Hematopoietic multipotent progenitor cell treated with erythropoietin and hydrocortisone succinate and interleukin-3 and kit ligand, for 17 days (in vitro differentiated cells): ENCODE results near the gene C1orf116.

Source experiments
- DNase-seq: peaks from one replicate; pipeline ENCODE4 v3.0.0-alpha.2; 2015; ENCODE audit warnings: low spot score

The C1orf116 gene

GRCh38 chr1:206987873-206988272 lies 44.7 kb downstream of the C1orf116 start:
- no peak for DNase-seq

DNA sequence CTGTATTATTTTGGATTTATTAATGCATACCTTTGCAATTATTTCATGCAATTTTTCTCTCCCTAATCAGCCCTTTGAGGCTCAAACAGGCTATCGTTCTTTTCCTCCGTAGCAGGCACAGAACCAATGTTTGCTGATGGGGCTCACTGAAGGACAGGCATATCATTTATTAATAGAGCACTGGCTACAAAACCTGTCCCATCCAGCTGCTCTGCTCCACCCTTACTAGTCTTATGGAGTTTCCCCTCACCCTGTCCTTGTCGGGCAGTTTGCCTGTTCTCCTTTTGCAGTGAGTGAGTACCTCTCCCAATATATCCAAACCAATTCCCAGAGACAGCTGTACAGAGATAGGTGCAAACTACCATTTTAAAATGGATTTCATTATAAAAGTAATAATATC lies 45.7 kb downstream of the C1orf116 start:
- no peak for DNase-seq

DNA sequence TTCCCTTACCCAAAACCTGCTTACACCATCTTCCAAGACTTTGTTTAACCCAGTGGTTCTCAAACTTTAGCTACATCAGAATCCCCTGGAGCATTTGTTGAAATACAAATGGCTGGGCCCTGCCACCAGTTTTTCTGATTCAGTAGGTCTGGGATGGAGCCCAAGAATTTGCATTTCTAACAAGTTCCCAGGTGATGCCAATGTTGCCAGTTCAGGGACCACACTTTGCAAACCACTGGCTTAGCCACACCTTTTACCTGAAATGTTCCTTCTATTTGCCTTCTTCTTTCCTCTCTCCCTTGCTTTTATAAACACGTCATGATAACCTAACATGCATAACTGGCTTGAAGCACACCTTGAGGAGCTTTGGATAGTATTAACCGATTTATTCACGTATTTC lies 46.2 kb downstream of the C1orf116 start:
- no peak for DNase-seq

DNA sequence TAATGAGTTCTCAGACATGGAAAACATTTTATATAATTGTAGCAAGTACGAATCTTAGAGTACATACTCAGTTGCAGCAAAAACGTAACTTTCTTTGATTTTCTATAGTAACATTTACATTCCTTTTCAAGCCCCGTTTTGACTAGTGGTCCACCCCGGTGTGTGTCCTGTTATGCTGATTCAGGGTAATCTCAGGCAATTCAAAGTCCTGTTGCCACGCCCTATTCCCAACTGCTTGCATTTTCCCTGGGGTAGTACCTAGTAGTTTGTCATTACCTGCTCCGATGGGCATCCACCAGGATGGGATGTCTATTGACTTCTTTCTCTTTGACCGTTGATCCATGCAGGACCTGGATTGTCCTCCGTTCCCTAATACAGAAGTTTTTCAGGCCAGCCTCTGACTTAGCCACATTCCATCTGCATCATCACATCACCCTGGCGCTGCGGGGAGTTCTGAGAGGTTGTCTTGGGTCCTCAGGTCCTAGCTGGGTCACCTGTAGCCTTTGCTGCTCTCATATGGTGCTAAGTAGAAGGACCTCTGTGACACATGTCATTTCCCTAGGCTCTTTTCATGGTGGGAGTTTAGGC lies 47.3 kb downstream of the C1orf116 start:
- DNase-seq: no peak

- peak; percentile 75 for DNase-seq
Observed at GRCh38 chr1:206982216-206982615, 50.3 kb downstream of the C1orf116 start.

DNA sequence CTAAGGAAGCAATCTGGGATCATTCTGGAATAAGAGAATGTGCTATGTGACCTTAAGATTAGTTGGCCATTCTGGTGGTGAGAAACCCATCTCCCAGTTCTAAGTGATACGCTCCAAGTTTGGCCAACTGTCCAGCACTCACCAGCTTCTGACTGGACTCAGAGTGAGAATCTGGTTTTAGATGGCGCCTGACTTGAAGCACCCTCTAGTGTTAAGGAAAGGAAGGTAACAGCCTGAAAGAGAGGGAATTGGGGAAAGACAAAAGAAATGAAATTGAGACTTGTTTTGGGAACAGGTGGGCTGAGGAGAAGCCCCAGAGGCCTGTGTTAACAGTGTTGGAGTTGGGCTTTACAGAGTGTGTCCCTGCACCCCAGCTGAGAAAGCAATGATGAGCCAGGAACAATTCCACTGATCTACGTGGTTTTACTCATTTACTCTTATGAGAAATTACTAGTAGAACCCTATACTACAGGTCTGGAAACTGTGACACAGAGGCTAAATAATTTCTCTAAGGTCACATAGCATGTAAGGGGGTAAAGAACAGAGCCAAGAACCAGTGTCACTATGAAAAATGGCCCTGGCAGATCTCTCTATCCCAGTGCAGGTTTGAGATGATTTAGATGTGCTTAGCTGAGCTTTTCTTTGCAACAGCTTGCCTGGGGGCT lies 53.0 kb downstream of the C1orf116 start:
- DNase-seq: peak; percentile 13

DNA sequence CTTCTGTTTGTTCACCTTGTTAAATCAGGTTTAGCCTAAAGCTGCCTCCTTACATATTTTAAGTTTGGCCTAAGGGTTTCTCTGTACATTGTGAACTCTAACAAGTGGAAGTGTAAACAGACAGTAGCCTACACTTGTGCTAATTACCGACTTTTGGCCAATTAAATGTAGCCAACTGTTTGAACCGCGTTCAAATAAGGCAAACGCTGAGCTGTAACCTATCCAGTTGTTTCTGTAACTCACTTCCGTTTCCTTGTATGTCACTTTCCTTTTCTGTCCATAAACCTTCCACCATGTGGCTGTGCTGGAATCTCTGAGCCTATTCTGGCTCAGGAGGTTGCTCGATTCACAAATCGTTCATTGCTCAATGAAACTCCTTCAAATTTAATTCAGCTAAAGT lies 54.3 kb downstream of the C1orf116 start:
- DNase-seq: no peak

DNA sequence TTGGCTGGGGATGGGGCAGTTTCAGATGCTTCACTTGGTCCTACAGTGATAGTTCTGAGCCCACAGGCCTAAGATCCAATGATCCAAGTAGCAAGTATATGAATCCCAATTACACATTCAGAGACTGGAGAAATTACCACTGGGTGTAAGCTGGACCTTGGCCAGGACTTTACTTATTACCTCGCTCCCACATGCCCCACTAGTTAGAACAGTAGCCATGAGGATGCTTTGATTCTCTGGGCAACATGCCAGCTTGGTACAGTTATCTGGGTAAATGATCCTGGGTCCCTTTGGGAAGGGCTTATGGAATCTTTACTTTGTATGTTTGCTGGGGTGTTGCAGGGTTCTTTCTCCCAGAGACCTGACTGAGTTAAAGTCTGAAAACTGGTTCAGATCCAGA lies 57.2 kb downstream of the C1orf116 start:
- no peak for DNase-seq

DNA sequence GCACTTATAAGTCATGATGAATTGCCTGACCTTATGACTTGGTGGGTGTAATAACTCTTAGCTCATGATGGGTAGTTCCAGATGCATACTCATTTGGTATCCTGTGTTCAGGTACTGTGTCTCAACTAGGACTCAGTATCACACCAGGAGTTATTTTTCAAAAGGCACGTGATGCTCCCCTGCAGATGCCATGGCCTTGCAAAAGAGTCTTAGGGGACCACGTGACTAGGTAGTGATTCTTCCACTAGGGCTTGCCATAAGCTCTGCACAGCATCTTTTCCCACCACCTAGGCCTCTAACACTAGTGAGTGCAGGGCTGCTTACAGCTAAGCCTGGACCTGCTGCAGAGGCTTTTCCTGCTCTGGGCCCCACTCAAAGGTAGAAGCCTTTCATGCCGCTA lies 58.4 kb downstream of the C1orf116 start:
- no peak for DNase-seq

- no peak for DNase-seq
Observed at GRCh38 chr1:206972728-206973127, 59.8 kb downstream of the C1orf116 start.

- no peak for DNase-seq
Observed at GRCh38 chr1:206971029-206971655, 61.4 kb downstream of the C1orf116 start.

DNA sequence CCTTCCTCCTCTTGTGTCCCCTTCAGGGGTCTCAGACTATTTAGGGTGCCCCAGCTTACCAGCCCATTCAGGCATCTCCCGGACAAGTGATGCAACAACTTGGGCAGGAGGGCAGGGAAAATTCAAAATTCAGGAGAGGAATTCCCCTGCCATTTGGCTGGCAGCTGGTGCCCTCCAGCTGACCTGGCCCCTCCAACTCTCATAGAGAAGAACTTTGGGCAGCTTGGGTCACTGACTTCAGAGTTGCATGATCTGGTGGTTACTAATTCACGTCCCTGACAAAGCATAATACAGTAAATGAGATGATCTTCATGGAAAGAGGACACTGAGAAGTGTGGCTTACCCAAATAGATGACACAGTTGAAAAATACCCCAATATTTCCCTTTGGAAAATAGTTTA lies 62.1 kb downstream of the C1orf116 start, which contains the start of gene FCAMR:
Gene FCAMR (minus strand): TSS at position 15 of the 400 bp plus-strand sequence. CDS start 335 bp downstream, outside the sequence.
- no peak for DNase-seq

GRCh38 chr1:206969090-206969489 lies 63.5 kb downstream of the C1orf116 start:
- no peak for DNase-seq
